RPMI8226 (cell line): ENCODE results near the gene NRXN2.
A peak's percentile ranks its signal among the peaks of the same experiment; 100 is the strongest.
"Not testable (repeated sequence)": the region's sequence is repeated elsewhere in the genome, so short reads cannot be mapped to it uniquely, and the experiment has no call there.

Source experiments
- DNase-seq: peaks from one replicate; pipeline ENCODE4 v3.0.0-alpha.2; 2015

The NRXN2 gene

DNA sequence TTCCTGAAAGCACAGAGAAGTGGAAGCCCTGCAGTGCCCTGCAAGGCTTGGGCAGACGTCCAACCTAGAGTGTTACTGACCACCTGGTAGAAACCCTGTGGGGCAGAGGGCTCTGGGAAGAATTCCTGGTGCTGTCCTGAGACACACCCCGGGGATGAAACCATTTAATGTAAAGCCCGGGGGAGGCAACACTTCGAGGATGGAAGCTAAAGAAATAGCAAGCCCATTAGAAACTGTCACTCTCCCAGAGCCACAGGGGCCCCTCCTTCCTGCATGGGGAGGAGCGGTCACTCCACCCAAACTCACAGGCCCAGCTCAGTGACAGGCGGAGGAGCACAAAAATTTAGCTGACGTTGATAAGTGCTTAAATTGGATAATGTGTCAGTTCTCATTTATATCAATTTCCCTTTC is 57.6 kb downstream of the NRXN2 start:
- peak; percentile 69 for DNase-seq

DNA sequence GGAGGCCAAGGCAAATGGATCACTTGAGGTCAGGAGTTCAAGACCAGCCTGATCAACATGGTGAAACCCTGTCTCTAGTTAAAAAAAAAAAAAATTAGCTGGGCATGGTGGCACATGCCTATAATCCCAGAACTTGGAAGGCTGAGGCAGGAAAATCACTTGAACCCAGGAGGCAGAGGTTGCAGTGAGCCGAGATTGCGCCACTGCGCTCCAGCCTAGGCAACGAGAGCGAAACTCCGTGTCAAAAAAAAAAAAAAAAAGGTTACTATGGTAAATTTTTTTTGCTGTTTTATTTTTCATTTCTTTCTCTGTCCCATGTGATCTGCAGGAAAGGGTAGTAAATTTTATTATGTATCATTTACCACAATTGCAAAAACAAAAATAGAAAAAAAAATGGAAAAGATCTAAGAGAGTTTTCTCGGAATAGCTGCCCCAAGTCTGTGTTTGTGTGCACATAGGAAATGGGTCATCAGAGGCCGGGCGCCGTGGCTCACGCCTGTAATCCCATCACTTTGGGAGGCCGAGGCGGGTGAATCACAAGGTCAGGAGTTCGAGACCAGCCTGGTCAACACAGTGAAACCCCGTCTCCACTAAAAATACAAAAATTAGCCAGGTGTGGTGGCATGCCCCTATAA is 58.6 kb downstream of the NRXN2 start:
- DNase-seq = not testable (repeated sequence)

DNA sequence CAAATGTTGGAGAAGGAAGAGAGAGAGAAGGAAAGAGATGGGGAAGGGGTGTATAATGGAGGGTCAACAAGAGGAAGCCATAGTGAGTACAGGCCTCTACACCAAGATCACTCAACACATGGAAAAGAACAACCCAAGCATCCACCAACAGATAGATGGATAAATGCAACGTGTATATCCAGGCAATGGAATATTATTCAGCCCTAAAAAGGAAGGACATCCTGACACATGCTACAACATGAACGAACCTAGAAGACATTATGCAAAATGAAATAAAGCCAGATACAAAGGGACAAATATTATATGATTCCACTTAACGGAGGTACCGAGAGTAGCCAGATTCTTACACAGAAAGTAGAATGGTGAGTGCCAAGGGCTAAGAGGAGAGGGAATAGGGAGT is 59.3 kb downstream of the NRXN2 start:
- DNase-seq = no peak

DNA sequence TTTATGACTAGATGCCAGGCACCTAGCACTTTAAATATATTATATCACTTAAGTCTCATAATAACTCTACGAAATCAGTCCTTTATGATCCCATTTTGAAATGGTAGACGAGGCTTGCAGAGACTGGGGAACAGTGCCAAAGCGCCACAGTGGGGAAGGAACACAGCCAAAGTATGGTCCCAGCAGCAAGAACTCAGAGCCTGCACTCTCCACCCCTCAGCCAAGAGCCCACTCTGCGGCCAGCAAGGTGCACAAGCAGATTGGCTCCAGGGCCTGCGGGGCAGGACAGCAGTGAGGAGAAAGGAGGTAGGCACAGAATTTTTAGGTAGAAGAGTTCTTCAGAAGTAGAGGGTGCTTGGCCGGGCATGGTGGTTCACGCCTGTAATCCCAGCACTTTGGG is 61.4 kb downstream of the NRXN2 start:
- DNase-seq = no peak

DNA sequence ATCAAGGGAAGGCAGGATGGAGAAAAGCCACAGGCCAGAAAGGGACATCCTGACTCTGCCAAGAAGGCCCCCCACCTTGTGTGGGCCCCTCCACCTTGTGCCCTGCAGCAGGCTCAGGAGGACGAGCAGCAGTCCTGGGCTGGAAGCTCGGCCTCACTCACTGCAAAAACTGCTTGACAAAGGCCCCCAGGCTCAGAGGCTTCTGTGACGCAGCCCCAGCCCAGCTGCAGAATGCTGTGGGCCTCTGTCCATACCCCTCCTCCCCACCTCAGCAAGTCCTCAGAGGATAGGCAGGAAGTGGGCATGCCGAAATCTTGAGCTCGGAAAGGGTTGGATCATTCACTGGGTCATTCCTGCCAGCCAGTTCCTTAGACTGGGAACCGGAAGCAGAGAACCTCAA is 61.9 kb downstream of the NRXN2 start:
- DNase-seq = no peak

DNA sequence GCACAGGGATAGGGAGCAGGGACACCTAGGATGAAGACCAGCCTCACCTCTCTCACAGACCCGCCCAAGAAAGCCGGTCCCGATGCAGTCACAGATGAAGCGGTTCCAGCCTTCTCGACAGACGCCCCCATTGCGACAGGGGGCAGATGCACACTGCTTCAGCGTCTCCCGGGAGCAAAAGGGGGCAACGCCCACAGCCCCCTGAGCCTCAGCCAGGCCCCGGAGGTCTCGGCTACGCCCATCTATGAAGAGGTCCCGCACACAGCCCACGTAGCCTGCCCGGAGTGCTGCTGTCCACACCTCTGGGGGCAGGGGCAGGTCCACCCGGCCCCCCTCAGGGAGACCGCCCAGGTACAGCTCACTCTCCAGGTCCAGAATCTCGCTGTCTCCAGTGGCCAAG is 62.3 kb downstream of the NRXN2 start:
- no peak for DNase-seq

DNA sequence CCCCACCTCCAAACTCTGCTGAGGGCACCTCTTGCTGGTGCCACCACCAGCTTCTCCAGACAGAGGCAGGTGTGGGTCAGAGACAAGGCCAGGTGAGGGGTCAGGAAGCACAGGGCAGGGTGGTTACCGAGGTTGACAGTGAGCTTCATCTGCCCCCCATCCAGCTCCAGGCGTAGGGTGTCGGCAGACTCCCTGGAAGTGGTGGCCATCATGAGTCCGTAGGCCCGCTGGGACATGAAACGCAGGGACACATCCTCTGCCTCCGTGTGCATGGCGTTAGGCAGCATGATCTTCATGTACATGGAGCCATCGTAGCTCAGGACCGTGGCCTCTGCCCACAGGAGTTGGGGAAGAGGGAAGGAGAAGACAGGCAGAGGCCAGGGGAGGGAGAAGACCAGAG is 62.8 kb downstream of the NRXN2 start:
- no peak for DNase-seq

DNA sequence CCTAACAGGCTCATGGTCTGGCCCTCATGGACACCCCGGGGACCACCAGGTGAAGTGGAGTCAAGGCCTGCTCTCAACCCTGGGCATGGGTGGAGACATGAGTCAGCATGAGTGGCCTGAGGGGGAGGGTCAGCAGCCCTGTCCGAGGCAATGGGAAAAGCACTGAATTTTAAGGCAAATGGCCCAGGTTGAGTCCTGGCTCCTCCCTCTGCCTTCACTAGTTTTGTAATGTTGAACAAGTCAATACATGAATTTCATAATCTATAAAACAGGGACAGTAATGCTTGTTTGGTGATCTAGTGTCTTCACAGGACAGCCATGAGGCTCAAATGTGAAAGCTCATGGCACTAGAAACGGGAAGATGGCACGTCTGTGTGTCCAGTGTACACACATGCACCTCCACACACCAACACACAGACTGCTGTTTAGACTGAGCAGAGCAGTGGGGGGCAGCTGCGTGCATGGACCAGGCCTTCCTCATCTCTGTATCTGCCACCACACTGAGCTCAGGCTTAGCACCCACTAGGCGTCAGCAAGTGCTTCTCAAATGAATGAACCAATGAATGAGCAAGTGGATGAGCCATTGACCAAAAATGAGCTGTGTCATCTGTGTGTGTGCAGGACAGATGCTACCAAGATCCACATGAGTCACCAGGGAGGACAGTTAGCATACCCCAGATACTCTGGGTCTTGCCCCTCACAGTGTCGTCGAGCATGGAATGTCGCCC is 63.4 kb downstream of the NRXN2 start:
- DNase-seq = no peak

DNA sequence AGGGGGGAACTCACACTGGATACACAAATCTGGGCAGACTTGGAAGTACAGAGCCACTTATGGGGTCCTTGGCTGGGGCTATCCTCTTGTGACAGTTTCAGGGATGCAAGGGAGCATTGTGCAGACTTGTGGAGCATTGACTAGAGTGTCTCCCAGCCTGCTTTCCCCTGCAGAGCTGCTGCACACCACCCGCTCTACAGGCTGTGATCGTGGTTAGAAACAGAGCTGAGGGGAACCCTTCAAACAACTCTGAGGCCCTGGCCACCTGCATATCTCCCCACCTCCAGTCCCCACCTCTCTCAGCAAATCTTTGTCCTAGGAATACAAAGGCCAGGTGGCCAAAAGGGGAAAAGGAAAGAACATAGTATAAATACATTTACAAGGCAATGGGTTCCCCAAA is 64.7 kb downstream of the NRXN2 start:
- DNase-seq = no peak

DNA sequence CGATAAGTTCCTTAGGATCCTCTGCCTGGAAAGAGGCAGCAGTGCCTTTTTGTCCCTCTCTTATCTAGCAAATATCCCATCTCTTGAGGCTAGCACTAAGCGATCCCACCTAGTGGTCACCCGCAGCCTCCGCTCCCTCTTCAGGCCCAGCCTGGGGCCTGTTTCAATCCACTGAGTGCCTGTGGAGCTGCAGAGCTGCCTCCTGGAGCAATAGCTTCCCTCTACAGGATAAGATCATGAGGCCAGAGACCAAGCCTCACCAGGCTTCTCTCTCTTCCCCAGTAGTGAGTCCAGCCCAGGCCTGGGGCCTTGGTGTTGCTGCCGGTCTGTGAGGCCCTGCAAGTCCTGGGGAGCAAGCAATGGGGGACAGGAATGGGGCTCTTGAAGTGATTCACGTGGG is 66.1 kb downstream of the NRXN2 start:
- no peak for DNase-seq

DNA sequence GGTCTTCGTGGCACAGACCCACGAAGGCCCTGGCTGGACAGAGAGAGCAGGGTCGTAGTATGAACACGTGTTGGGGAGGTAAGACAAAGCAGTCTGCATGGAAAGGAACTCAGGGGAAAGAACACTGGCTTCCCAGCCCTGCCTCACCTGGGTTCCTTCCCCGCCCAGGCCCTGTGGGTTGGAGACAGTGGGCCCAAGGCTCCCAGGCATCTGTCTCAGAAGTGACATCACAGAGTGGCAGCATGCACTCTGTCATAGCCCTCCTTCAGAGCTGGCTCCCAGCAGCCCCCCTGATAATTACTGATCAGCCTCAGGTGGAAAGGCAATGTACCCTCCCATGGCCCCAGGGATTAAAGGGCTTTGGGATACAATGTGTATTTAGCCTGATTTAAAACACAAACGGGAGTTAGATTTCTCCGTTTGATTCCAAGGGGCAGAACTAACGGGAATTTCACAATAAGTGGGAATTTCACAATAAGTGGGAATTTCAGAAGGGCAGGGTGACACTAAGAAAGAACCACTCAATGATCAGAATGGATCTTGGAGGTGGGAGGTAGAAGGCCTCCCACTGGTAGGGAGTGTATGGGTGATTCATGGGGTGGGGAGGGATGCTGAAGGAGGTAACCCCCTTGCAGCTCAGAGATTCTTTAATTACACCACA is 66.9 kb downstream of the NRXN2 start:
- DNase-seq = no peak

DNA sequence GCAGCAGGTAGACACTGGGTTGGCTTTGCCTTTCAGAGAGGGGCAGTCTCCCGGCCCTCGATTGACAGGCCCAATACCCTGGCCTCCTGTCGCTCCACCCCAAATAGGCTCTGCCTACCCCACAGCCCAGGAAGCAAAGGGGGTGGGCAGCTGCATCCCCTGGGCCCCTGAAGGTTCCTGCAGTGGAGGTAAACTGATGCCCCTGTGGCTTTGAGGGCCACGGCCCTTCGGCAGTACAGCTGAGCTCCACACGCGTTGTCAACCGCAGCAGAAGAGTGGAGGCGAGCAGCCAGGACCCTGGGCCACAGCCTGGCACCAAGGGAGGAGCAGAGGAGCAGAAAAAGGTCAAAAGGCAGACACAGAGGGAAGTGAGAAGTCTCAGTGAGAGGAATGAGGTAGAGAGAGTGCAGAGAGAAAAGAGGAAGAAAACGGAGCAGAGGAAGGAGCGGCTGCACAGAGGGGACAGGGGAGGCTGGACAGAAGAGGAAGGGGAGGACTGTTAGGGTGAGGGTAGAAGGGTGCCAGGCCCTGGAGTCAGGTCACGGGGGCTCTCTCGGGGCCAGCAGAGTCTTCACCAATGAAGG is 67.9 kb downstream of the NRXN2 start:
- DNase-seq = peak; percentile 78

DNA sequence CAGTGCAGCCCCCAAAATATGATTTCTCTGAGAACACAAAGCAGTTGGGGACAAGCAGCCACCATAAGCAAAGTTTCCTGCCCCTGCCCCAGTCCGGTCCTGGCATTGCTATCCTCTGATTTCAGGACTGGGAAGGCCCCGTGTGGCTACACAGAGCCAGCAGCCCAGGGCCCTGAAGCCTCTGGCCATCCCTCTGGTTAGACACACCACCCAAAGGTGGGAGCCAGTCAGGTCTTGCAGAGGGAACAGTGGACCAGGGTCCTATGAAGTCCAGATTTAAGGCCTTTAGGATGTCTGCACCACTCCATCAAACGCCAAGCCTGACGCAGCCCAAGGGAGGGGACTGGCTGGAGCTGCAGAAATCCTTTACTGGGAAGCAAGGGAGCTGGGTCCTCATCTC is 68.6 kb downstream of the NRXN2 start:
- DNase-seq = no peak

DNA sequence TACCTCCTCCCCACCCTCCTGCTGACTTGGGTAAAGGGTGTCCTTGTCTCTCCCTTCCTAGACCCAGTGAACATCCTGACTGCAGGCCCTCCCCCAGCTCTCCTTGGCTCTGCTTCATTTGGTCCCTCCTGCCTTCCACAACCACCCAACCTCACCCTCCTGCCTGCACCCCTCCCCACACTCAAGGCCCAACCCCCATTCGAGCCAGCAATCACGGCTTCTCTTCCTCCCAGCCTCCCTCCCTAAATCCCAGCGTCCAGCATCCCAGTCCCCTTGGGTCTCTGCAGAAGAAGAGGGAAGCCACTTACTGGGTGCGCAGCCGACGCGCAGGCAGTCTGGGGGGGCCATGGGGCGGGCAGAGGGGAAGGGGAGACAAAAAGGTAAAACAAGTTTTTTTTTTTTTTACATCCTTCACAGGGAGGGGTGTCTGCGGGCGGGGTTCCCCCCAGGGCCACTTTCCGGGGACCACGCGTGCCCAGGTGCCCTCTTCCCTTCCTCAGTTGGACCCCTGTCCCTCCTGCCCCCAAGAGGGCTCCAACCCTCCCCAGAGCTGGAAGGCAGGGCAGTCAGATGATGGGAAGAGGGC is 69.5 kb downstream of the NRXN2 start:
- no peak for DNase-seq

DNA sequence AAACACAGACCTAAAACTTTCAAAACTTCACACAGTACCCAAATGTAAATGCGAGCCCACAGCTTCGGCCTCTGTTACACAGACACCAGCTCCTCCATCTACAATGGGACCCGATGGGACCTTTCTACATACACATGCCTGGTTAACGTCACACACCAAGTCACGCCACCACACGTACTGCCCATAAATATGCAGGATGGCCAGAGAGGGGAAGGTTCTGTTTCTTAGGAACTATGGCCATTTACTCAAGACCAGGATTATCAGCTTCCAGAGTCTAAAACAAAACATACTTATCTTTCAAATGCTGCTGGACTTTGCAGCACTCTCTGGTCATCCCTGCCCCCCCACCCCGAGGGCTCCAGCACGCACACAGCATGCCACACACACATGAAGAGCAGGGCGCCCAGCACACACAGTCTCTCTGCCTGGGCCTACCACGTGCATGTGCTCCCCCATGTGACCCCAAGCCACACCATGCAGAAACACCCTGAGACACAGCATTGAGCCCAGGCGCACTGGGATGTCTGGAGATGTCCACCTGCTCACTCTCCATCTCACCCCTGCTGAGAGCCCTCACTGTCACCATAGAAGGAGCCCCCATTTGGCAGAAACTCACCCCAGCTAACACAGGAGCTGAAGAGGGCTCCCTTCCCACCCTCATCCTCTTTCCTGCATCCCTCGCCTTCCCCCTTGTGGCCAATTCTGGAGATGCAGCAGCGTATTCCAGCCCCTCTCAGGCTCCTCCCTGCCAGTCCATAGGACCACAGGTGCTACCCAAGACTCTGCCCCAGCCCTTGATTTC is 70.2 kb downstream of the NRXN2 start:
- peak; percentile 86 for DNase-seq

DNA sequence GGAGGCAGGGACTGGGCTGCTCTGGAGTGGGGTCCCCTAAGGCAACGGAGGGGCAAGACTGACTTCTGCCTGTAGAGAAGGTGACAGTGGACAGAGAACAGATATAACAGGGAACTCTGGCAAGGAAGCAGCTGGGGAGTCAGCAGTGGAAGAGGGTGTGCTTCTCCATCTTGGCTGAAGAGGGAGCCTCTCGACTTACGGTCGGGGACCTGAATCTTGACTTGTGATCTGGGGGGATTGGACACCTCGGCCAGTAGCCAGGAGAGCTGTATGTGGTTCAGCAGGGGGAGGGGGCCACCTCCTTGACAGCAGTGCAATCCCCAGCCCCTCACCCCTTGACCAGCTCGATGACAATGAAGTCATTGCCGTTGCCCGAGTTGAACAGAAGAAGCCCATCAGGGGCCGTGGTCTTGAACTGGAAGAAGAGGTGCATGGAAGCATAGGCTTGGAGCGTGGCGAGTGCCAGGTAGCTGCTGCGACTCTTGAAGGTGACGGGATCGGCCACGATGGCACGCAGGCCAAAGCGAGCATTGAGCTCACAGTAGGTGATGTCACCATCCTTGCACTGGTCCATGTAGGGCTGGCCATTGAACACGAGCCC is 72.0 kb downstream of the NRXN2 start:
- DNase-seq = peak; percentile 68

DNA sequence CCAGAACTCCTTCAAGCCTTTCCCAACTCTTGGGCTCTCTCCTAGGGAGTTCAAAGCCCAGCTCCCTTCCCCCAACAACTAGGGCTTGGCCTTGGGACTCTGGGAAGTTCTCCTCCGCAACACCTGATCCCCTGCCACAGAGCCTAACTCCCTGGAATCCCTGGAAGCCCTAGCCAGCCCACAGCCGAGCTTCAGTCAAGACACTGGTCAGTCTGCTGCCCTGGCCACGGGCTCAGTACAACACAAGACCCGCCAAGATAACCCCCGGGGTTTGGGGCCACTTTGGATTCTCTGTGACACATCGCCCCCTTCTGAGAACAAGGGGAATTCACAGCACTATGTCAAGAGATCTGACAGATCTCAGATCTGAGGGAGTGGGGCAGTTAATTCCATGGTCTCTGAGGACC is 73.7 kb downstream of the NRXN2 start:
- peak; percentile 55 for DNase-seq

DNA sequence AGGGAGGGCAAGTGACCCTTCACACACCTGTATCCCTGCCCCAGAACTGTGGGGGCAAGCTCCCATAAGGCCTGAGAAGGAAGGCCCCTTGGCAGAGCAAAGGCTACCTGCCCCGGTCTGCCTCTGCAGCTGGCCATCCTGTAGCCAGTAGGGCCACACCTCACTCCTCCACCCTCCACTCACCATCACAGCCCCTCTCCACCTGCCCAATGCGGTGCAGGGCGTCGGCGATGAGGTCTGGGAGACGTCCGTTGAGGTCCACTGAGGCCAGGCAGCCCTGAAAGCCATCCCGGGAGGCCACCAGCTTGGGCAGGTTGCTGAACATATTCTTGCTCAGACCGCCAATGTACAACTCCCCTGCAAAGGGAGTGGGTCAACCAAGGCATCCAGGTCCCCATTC is 74.4 kb downstream of the NRXN2 start:
- no peak for DNase-seq

DNA sequence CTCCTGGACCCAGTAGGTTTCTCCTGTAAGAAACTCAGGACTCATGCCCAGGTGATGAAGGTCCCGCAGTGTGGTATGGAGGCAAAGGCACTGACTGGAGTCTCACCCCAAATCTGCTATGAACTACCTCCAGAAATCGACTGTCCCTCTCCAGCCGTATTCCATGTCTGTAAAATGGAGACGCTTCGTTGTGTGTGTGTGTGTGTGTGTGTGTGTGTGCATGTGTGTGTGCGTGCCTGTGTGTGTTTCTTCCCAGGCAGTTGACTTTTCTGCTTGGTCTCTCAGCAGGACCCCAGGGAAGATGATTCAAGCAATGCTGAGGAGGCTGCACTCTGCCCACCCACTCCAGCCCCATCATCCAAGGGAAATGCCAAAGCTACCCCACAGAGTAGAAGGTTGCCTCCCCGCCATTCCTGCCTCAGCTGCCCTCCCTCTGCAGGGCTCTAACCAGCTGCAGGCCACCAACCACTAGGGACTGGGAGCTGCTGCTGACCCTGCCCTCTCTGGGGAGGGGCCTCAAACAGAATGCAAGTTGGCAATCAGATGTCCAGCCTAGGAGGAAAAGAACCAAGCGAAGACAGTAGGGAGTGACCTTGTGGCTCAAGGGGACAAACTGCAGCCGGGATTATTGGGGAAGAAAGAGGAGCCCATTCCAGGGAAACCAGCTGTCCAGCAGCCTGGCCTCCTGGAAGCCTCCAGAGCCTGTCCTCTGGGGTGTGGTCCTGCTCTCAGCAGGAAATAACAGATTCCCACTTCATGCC is 75.8 kb downstream of the NRXN2 start:
- DNase-seq = no peak

DNA sequence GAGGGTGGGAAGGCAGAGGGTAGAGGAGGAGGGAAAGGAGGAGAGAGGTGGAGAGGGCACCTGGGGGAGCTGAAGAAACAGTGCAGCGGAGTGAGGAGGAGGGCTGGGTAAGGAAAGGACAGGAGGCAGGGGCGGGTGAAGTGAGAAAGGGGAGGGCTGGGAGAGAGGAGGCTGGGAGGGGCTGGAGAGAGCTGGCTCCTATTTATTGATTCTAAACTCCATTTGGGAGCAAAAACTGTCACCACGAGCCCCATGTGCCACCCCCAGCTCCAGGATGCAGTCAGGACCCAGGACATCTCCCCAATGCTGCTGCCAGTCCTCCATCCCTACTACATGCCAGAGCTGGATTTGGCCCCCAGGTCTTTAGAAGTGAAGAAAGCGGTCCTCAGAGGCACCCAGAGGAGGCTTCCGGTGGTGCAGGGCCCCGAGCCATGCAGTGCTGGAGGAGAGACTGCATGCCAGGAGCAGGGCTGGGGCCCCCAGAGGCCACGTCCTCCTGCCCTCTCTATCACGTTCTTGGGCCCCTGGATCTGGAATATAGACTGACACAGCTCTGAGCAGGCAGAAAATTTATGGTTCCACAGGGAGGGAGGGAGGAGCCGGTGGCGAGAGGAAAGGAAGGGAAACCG is 78.2 kb downstream of the NRXN2 start:
- DNase-seq = peak; percentile 63
